GM18868 (cell line): ENCODE measurements around the gene AIMP1.

ENCODE experiments used
- ATAC-seq: cut with Tn5 transposase; IDR thresholded peaks from one replicate; pipeline ENCODE4 v1.9.1; 2021; ENCODE audit warnings: mild to moderate bottlenecking, moderate library complexity; ENCODE audit not compliant: unreplicated experiment

Gene AIMP1

DNA sequence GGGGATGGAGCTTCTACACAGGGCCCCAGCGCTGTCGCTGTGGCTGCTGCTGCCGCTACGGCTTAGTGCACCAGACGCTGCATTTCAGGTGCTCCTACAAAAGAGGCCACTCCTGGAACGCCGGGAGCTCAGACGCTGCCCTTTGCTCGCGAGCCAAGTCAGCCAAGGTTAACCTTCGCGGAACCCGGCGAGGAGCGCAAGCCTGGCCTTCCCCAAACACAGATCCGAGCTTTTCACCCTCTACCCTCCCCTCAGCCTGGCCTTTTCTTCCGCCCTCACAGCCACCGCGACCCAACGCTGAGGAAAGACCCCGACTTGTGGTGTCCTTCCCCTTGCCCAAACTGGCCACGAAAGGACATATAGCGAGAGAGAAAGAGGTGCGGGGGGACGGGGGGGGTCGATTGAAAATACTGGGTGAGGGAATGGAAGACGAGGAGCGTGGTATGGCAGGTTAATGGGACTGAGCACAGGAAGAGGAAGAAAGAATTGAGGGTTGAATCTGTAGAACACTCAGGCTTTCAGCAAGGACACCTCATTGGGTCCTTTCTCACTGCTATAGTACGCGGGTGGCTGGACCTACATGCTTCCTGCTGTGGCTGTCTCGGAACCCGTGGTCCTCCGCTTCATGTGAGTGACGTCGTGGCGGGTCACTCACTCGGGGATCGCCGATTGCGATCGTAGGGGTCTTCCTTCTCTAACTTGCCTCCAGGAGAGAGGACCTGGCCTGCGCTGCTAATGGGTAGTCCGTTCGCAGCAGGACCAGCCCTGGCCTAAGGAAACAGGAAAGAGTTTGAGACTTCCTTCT lies at the start of gene AIMP1, which contains the start of gene TBCK:
Gene AIMP1 (plus strand): TSS at position 583 of the 805 bp plus-strand sequence. CDS start 8,460 bp downstream, outside the sequence.
Gene TBCK (minus strand): TSS at position 242 of the 805 bp plus-strand sequence. CDS start 7,249 bp downstream, outside the sequence.
- ATAC-seq, result peak; percentile 85

DNA sequence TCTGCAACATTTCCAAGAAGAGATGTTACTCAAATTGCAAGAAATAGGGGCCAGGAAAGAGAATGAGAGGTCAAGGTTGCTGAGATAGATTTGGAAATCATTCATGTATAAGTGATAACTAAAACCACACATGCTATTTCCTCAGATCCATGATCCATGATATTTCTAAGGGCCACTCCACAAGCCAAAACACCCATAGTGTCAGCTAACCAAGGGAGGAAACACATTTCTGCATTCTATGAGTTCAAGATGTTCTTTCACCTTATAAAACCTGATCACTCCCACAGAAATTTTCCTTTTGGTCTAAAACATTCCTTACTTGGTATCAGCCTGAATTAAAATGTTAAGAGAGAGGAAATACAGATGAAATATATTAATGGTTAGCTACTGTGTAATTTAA lies 47.6 kb upstream of the AIMP1 start:
- no peak for ATAC-seq

DNA sequence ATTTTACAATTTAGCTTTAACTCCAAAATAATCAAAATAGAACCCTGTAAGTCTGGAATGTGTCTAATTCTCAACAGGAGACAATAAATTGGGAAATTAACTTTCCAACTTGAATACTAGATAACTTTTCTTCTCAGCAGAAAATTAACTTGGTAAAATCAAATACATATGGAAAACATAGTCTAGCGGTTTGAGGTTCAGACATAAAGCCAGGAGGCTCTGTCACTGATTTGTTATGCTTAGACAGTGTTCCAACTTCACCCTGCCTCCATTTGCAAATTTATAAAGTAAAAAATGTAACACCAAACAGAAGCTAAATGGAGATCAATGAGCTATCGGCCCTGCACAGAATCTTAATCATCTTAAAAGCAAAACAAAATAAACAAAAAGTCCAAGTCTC lies 46.6 kb upstream of the AIMP1 start:
- ATAC-seq, result no peak

- no peak for ATAC-seq
Measured at GRCh38 chr4:106270736-106271135, 45.6 kb upstream of the AIMP1 start.

GRCh38 chr4:106273831-106274230 lies 42.5 kb upstream of the AIMP1 start:
- ATAC-seq, result no peak

DNA sequence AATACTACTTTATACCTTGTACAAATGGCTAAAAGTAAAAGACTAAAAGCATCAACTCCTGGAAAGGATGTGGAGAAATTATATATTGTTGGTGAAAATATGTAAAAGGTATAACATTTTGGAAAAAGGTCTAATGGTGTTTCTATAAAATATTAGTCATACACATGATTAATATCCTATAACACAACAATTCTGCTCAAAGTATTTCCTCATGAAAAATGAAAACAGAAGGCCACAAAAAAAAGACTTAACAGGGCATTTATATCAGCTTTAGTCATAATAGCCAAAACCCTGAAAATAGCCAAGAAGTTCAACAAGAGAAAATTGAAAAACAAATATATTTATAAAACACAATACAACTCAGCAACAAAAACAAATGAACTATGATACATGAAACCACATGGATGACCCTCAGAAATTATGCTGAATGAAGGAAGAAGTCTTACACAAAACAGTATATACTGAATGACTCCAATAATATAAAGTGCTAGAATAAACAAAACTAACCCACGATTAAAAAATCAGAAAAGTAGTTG lies 39.1 kb upstream of the AIMP1 start:
- ATAC-seq, result no peak

DNA sequence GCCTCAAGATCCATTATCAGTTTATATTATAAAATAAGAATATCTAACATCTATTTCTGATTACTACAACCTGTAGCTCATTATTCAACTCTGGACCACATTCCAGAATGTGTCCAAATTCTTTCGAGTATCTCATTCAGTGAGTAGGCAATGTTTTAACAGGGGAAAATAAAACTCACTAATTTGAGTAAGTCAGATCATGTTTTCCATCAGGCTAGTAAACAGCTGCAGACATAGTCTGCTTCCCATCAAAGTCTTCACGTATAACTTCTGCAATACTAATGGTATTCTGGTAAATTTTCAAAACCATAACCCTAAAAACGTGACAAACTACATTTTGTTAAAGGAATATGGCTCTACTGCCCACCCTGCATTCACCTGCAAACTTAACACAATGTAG lies 32.1 kb upstream of the AIMP1 start:
- no peak for ATAC-seq

- no peak for ATAC-seq
Measured at GRCh38 chr4:106286611-106287010, 29.7 kb upstream of the AIMP1 start.

DNA sequence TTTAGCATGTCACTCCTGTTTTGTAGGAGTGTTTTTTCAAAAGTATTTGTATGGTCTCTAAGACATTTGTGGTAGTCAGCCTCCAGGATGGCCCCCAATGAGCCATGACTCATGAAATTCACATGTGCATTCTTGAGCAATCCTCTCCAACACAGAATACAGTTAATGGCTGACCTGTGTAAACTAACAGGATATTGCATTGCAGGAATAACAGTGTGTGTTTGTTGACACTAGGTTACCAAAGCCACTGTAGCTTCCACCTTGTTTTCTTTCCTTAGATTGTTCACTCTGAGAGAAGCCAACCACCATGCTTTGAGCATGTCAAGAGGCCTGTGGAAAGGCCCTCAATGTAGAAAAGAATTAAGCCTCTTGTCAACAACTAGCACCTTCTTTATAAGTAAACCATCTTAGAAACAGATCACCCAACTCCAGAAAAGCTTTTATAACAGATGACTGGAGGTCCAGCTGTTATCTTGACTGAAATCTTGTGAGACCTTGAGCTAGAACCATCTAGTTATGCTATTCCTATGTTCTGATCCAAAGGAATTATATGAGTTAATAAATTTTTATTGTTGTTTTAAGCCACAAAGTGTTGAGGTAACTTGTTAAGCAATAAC lies 28.9 kb upstream of the AIMP1 start:
- no peak for ATAC-seq

GRCh38 chr4:106289737-106290136 lies 26.6 kb upstream of the AIMP1 start:
- no peak for ATAC-seq

- ATAC-seq, result no peak
Measured at GRCh38 chr4:106291678-106292077, 24.7 kb upstream of the AIMP1 start.

- ATAC-seq, result no peak
Measured at GRCh38 chr4:106294062-106294461, 22.3 kb upstream of the AIMP1 start.

GRCh38 chr4:106297245-106298035 lies 18.9 kb upstream of the AIMP1 start:
- no peak for ATAC-seq

- ATAC-seq, result no peak
Measured at GRCh38 chr4:106299977-106300376, 16.4 kb upstream of the AIMP1 start.

- no peak for ATAC-seq
Measured at GRCh38 chr4:106301393-106302061, 14.8 kb upstream of the AIMP1 start.

DNA sequence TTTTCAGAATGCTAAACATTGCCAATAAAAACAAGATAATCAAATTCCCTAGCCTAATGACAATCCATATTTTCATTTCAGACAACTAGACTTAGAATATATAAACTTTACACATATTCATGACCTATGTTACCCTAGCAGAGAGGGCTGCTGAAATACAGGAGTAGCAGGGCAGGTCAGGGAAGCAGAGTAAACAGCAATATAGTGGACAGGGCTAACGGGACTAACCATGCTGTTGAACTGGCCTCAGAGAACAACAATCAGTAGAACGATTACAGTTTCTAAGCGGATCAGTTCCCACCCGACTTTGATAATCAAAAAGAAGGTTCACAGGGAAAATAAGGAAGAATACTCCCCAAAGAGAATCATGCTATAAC lies 14.3 kb upstream of the AIMP1 start:
- no peak for ATAC-seq

- ATAC-seq, result no peak
Measured at GRCh38 chr4:106303548-106304281, 12.6 kb upstream of the AIMP1 start.

DNA sequence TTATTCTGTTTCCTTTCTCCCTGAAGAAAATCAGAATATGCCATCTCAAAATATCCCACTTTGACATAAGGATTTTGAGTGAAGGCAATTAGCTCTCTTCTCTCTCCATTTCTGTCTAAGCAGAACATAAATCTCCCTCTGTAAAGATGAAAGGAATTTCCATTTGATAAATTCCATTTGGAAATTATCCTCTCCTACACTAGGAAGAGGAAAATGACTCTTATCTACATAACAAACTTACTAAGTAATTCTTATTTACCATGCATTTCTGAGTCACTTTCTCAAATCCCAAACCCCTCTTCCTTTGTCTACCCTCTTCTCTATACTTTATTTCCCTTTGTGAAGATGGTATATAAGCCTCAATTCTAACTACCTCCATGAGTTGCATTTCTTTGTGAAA lies 11.7 kb upstream of the AIMP1 start:
- no peak for ATAC-seq

GRCh38 chr4:106305435-106306055 lies 10.8 kb upstream of the AIMP1 start:
- no peak for ATAC-seq

DNA sequence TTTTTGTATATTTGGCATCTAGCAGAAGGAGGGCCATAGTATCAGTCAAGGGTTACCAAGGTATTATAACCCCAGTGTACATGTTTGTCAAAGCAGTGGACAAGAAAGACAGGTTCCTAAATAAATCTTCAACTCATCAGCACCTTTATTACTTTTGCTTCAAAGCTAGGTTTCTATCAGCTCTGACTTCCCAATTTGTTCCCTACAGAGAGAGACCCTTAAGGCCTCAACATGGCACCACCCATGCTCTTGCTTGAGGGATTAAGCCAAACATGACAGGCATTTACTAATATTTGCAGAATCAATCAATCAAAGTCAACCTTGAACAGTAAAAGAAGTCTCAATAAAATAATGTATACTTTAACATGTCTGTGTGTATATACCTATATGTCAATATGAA lies 9.8 kb upstream of the AIMP1 start:
- no peak for ATAC-seq
